Measurements from ENCODE around the gene OR51B2.

OR51B2 gene

DNA sequence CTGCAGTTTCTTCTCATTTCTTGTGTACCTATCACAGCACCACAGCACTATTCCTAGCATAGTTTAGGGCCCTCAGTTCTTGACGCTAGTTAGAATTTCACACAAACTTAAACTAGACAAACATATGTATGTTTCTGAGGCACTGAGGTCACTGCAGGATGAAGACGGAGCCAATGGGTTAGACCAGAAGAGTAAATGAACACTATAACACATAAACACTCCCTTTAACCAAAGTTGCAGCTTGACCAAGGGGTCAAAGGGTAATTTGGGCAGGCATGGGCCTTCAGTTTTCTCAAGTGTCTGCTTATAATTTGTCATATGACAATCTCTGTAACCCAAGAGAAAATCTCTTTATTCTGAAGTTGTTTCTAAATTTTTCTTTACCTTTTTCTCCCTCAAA lies 41.5 kb downstream of the OR51B2 start:
- TF ChIP-seq ZNF274 (IDR thresholded peaks at IDR 0.05; ENCODE audit: low read depth, low read length), result no peak
- H3K4me3 ChIP-seq (ENCODE audit: low read length), result no peak overlapping the region

DNA sequence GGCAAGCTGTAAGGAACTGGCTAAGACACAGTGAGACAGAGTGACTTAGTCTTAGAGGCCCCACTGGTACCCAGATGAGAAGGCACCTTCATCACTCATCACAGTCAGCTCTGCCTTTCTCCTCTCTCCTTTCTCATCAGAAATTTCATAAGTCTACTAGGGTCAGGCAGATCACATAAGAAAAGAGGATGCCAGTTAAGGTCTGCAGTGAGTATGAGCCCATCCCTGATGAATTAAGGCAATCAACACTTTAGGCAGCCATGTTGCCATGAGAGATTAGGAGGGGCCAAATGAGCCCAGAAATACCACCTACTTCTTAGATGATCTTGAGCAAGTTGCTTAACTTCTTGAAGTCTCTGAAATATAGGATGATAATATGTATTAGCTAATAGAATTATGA lies 42.5 kb downstream of the OR51B2 start:
- no peak for TF ChIP-seq ZNF274 (IDR thresholded peaks at IDR 0.05; ENCODE audit: low read depth, low read length)
- no peak overlapping the region for H3K4me3 ChIP-seq (ENCODE audit: low read length)

DNA sequence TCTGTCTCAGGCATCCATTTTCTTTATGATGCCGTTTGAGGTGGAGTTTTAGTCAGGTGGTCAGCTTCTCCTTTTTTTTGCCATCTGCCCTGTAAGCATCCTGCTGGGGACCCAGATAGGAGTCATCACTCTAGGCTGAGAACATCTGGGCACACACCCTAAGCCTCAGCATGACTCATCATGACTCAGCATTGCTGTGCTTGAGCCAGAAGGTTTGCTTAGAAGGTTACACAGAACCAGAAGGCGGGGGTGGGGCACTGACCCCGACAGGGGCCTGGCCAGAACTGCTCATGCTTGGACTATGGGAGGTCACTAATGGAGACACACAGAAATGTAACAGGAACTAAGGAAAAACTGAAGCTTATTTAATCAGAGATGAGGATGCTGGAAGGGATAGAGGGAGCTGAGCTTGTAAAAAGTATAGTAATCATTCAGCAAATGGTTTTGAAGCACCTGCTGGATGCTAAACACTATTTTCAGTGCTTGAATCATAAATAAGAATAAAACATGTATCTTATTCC lies 43.5 kb downstream of the OR51B2 start:
- TF ChIP-seq ZNF274 (IDR thresholded peaks at IDR 0.05; ENCODE audit: low read depth, low read length), result no peak
- no peak overlapping the region for H3K4me3 ChIP-seq (ENCODE audit: low read length)

DNA sequence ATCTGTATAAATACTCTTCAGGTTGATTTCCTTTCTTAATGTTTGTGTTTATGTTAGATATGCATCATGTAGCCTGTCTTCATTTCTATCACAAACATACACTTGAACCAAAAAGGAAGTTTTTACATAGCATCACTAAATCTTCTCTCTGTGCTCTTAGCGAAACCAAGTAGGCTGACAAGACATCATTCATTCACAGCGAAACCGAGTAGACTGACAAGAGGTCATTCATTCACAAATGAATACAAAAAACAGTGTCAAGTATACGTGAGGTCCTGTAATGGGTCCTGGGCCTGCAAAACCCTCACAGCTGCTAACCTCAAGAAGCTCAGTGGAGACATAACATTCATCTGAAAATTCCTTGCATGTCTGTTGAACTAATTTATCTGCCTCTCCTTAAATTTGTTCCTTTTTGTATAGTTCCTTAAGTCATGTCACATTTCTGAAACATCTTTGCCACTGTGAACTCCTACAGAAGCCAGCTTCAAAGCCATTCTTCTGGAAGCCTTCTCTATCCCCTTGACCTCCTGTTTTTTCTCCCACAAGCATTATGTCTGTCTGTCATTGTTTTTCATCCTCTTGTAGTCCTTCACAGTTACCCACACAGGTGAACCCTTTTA lies 44.5 kb downstream of the OR51B2 start:
- no peak for TF ChIP-seq ZNF274 (IDR thresholded peaks at IDR 0.05; ENCODE audit: low read depth, low read length)
- no peak overlapping the region for H3K4me3 ChIP-seq (ENCODE audit: low read length)

DNA sequence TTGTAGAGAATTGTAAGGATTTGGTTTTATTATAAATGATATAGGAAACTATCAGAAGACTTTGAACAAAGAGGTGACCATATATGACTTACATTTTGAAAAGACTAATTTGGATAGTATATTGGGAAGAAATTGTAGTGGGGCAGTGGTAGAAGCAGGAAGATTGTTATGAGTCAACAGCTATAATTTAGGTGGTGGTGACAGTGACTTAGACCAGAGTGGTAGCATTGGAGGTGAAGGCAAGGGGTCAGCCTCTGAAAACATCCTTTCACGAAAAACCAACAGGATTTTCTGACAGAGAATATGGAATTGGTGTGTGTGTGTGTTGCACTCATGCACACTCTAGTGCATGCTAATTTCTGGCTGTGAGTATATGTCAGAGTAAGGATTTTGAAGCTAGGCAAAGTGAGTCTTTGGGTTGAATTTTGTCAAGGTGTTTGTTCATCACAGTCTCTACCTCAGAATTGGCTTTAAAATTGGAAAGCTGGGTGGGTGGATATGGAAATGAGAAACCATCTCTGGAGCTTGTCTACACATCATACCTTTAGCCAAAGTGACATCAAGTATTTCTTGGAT lies 46.2 kb downstream of the OR51B2 start:
- no peak for TF ChIP-seq ZNF274 (IDR thresholded peaks at IDR 0.05; ENCODE audit: low read depth, low read length)
- H3K4me3 ChIP-seq (ENCODE audit: low read length), result no peak overlapping the region

DNA sequence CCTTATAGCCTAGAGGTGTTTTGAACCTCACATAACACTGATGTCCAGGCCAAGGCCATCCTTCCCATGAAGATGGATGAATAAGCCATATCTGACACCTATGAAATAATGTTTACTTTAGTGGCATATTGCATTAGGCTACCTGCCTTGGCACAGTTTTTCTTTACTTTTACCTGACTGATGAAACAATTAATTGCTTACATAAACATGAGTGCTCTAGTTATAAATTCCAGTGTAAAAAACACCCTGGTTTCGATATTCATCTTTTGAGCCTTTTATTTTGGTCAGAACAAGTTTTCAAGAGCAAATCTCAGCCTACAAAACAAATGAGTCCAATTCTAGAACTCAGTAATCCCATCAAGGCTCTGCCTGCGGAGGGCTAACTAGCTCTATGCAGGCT lies 47.4 kb downstream of the OR51B2 start:
- no peak overlapping the region for H3K4me3 ChIP-seq (ENCODE audit: low read length)

DNA sequence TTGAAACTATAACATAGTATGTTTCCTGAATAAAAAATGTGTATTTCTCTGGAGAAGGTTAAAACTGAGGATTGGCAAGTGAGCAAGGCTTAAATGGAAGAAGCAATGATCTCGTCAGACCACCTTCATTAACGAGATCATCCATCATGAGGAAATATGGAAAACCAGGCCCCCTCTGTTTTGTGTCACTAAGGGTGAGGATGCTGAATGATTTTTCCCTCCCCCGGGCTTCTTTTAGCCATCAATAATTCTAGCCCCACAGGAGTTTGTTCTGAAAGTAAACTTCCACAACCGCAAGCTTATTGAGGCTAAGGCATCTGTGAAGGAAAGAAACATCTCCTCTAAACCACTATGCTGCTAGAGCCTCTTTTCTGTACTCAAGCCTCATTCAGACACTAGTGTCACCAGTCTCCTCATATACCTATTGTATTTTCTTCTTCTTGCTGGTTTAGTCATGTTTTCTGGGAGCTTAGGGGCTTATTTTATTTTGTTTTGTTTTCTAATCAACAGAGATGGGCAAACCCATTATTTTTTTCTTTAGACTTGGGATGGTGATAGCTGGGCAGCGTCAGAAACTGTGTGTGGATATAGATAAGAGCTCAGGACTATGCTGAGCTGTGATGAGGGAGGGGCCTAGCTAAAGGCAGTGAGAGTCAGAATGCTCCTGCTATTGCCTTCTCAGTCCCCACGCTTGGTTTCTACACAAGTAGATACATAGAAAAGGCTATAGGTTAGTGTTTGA lies 48.6 kb downstream of the OR51B2 start:
- no peak overlapping the region for H3K4me3 ChIP-seq (ENCODE audit: low read length)
- TF ChIP-seq ZNF274 (IDR thresholded peaks at IDR 0.05; ENCODE audit: low read depth, low read length), result no peak

More for the DNA sequence above, 47.4 kb downstream of the OR51B2 start:
- TF ChIP-seq ZNF274 (IDR thresholded peaks at IDR 0.05; ENCODE audit: low read depth, low read length), result no peak

DNA sequence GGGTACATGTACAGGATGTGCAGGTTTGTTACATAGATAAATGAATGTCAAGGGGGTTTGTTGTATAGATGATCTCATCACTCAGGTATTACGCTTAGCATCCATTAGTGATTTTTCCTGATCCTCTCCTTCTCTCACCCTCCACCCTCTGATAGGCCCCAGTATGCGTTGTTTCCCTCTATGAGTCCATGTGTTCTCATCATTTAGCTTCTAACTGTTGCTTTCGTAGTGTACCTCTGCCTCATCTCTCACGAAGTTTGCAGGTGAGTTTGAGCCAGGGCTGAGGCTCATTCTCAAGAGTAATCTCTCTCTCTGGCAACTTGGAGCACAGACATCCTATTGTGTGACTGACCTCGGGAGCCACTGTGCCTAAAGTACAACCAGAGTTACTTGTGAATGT lies 49.7 kb downstream of the OR51B2 start:
- no peak overlapping the region for H3K4me3 ChIP-seq (ENCODE audit: low read length)
- no peak for TF ChIP-seq ZNF274 (IDR thresholded peaks at IDR 0.05; ENCODE audit: low read depth, low read length)
